Bronchial epithelial cell (primary cell): ENCODE results near the gene SCART1. TPM values are rescaled to one million over a fixed set of nuclear protein-coding genes. Genes with fewer than 3 reads are reported as not detected.

ENCODE experiments used
- DNase-seq: peaks from one replicate; pipeline ENCODE4 v3.0.0-alpha.2; 2010; ENCODE audit warnings: low read depth
- FAIRE-seq: peaks from 2 replicates; lab custom pipeline; 2011; peaks lifted over from hg19 to GRCh38; lab: Jason Lieb, UNC
- H3K27me3 ChIP-seq: 2 replicates; pipeline ENCODE4 v1.5.1; 2011; ENCODE audit warnings: low read length; ENCODE audit not compliant: control insufficient read depth, insufficient read depth
- H3K36me3 ChIP-seq: 2 replicates; pipeline ENCODE4 v1.5.1; 2011; ENCODE audit warnings: low read length; ENCODE audit not compliant: control insufficient read depth, insufficient read depth
- H3K4me3 ChIP-seq: 2 replicates; pipeline ENCODE4 v1.5.1; 2011; ENCODE audit warnings: mild to moderate bottlenecking, low read depth, low read length, control low read depth
- total RNA-seq: library from RNA; depleted of rRNA; stranded (reverse); fragments of >200 nt; gene quantifications from 2 replicates; pipeline ENCODE4 v1.2.1, GENCODE V29; 2014
- TF ChIP-seq, protein P1 (sequence below): IDR thresholded peaks from 2 replicates; pipeline ENCODE4 v1.5.1; 2011; ENCODE audit warnings: mild to moderate bottlenecking, moderate library complexity, low read length, control low read depth, inconsistent platforms; ENCODE audit not compliant: insufficient read depth, severe bottlenecking

The SCART1 gene
- total RNA-seq, 1 donor from 2014 or later: 1.1 TPM

DNA sequence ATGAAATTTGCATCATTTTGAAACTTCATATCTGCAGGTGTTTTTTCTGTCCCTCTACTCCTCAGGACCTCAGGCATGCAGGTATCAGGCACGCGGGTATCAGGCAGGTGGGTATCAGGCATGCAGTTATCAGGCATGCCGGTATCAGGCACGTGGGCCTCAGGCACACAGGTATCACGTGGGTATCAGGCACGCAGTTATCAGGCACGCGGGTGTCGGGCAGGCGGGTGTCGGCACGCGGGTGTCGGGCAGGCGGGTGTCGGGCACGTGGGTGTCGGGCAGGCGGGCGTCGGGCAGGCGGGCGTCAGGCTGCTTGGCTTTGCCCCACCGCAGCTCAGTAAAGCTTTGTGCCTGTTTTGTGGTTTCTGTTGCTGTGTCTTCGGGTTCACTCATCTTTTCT lies 38.0 kb upstream of the SCART1 start:
- Histone ChIP-seq H3K4me3 (no peak overlapping the region), H3K36me3 (peaks cover 1% of the 10 kb centered on the region), H3K27me3 (no peaks in the 10 kb centered on the region)
- FAIRE-seq (no peak), DNase-seq (no peak)
- TF ChIP-seq, protein P1, sequence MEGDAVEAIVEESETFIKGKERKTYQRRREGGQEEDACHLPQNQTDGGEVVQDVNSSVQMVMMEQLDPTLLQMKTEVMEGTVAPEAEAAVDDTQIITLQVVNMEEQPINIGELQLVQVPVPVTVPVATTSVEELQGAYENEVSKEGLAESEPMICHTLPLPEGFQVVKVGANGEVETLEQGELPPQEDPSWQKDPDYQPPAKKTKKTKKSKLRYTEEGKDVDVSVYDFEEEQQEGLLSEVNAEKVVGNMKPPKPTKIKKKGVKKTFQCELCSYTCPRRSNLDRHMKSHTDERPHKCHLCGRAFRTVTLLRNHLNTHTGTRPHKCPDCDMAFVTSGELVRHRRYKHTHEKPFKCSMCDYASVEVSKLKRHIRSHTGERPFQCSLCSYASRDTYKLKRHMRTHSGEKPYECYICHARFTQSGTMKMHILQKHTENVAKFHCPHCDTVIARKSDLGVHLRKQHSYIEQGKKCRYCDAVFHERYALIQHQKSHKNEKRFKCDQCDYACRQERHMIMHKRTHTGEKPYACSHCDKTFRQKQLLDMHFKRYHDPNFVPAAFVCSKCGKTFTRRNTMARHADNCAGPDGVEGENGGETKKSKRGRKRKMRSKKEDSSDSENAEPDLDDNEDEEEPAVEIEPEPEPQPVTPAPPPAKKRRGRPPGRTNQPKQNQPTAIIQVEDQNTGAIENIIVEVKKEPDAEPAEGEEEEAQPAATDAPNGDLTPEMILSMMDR: no peak

DNA sequence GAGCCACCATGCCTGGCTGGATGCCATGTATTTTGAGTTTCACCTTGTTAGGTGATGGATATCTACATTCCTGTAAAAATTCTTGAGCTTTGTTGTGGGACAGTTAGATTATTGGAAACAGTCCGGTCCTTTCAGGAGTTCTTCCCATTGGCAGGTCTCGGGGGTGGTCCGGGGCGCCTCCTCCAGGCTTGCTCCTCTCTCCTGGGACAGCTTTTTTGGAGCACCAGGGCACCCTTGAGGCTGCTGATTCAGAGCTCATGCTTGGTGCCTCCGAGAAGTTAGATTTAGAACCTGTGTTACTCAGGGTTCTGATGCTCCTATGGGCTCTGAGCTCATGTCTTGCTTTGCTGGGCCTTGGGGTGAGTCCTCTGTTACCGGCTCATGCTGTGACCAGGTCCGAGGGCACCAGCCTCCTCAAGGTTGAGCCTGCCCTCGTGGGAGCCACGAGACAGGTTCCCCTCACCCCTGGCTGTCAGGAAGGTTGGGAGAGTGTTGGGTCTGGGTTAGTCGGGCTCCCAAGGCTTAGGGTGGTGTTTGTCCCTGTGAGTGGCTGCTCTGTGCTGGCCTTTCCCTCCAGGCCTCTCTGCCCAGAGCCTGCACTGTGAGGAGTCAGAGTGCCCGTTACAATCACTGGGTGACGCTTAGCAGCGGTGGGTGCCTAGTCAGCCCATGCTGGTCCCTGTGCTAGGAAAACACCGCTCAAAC lies 35.3 kb upstream of the SCART1 start:
- FAIRE-seq: no peak
- DNase-seq: no peak
- Histone ChIP-seq H3K4me3 (no peak overlapping the region), H3K36me3 (peaks cover 1% of the 10 kb centered on the region), H3K27me3 (peaks cover 4% of the 10 kb centered on the region)
- TF ChIP-seq, protein P1: no peak

DNA sequence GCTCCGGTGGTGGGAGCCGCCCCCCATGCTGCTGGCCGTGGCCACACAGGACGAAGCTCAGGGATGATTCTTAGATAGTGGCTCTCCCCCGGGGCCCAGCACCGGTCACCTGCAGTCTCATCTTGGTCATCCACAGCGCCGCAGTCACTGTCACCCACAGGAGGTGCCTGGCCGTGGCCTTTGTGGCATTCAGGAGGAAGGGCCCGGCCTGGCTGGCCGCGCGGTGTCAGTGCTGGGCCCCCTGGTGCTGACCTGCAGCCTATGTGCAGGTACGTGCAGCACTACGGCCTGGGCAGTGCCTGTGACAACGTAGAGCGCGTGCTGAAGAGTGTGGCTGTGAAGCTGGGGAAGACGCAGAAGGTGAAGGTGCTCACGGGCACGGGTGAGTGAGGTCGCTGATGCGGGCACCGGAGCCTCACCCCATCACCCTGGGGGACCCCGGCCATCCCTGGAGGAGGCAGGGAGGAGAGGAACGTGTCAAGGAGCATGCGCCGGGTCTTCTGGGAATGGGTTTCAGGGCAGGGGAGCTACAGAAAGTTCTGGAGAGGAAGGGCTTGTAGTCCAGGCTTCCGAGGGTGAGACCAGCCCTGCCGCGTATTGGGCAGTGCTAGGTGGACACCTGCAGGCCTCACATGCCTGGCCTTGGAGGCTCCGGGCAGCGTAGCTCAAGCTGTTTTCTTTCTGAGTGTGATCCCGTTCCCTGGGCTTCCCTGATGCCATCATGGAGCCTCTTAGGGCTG lies 34.4 kb upstream of the SCART1 start:
- TF ChIP-seq, protein P1: no peak
- DNase-seq: no peak
- no peak for FAIRE-seq
- H3K27me3 ChIP-seq: peaks cover 4% of the 10 kb centered on the region
- H3K4me3 ChIP-seq: no peak overlapping the region
- H3K36me3 ChIP-seq: peaks cover 1% of the 10 kb centered on the region

DNA sequence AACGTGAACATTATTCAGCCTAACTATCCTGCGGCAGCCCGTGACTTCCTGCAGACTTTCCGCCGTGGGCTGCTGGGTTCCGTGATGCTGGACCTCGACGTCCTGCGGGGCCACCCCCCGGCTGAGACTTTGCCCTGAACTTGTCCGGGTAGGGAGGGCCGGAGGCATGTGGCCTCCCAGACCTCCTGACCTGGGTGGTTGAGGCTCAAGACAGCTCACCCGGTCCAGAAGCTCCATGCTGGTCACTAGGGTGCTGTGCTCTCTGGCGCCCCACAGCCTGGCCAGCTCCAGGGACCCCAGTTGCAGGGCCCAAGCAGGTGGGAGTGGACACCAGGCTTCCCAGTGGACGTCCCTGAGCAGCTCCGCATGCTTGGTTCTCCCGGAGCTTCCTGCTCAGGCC lies 33.7 kb upstream of the SCART1 start:
- TF ChIP-seq, protein P1: no peak
- DNase-seq (no peak), FAIRE-seq (no peak)
- H3K36me3 ChIP-seq: peaks cover 1% of the 10 kb centered on the region
- peaks cover 4% of the 10 kb centered on the region for H3K27me3 ChIP-seq
- no peak overlapping the region for H3K4me3 ChIP-seq

DNA sequence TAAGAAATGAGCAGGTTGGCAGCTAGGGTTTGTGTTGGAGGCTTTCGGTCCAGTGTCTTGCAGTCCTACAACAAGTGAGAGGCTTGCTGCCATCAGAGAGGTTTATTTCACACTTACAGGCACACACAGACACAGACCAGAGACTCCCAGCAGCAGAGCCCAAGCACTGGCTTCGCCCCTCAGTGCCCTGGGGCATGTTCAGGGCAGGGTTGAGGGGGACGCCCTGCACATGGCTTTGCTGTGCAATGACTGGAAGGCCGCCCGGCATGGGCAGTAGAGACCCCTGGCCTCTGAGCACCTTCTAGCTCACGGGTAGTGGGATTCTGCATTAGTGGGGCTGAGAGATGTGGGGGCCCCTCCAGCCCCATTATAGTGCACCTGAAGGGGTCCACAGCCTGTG lies 33.2 kb upstream of the SCART1 start:
- TF ChIP-seq, protein P1: no peak

More for the DNA sequence above, 33.2 kb upstream of the SCART1 start:
- FAIRE-seq (no peak), DNase-seq (no peak)
- Histone ChIP-seq H3K4me3 (no peak overlapping the region), H3K27me3 (peaks cover 4% of the 10 kb centered on the region), H3K36me3 (peaks cover 1% of the 10 kb centered on the region)
